Measurements from ENCODE around the gene ZNF514.

Gene ZNF514

GRCh38 chr2:95159690-95160449 is at the start of gene ZNF514:
TSS of gene ZNF514 (minus strand) at chr2:95159848. CDS start at chr2:95153253, 6,595 bp downstream.
- peak; percentile 65 to 79 (median 67) for DNase-seq

DNA sequence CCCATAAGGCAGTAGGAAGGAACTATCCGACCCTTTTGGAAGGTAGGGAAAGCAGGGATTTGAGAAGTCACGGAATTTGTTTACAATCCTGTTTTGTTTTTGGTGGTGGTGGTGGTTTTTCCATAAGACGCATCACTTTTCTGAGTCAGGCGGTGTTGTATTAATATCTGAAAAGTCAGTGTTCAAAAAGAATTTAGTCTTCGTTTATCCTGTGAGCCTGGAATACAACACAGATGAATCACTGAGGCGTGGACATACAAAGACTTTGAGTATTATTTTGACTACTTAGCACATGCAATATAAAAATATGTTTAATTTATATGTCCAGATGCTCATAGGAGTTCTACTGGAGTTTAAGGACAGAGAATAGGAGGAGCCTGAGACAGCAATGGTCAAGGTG is 48.5 kb upstream of the ZNF514 start:
- DNase-seq: no peak

DNA sequence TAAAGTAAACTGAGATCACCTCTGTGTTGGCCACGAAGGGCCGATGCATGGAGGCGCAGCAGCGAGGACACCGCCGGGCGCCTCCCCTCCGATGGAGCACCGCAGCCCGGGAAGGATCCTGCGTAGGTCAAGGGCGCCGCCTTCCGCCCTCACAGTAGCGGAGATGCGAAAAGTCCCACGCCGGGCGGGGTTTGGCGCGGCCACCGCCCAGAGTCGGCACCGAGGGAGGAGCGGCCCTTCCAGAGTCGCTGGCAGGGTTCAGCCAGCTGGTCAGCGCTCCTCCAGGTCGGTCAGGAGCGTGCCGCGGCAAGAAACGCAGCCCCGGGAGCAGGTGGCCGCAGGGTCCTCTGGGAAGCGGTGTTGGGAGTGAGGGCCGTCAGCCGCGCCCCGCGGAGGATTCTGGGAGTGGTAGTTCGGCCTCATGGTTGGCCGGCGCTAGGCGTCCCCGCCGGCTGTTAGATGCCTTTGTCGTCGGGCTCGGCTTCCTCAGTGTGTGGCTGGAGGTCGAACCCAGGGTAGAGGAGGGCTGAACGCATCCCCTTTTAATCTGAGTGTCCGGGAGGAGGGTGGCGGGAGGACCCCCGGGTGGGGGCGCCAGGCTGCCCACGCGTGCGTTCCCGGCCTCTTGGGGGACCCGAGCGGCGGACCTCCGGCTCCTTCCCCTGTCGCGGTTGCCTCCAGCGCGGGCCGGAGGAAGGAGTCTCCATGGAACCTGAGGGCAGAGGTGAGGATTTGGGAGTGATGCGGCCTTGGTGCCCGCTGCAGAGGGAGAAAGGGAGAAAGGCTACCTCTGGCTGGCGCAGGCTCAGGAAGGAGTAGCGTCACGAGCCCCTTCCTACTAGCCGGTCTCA is 47.7 kb upstream of the ZNF514 start, which contains the start of gene ZNF892:
Gene ZNF892, plus strand, starts transcription at position 411 of the 851 bp plus-strand sequence. Its CDS starts 295 bp downstream, at position 706.
- DNase-seq: peak; percentile 88 to 95 (median 93)

GRCh38 chr2:95206096-95206495 is 46.4 kb upstream of the ZNF514 start:
- DNase-seq: peak in 2 of 3 experiments; percentile 3 to 30

GRCh38 chr2:95204396-95204795 is 44.7 kb upstream of the ZNF514 start:
- no peak for DNase-seq

DNA sequence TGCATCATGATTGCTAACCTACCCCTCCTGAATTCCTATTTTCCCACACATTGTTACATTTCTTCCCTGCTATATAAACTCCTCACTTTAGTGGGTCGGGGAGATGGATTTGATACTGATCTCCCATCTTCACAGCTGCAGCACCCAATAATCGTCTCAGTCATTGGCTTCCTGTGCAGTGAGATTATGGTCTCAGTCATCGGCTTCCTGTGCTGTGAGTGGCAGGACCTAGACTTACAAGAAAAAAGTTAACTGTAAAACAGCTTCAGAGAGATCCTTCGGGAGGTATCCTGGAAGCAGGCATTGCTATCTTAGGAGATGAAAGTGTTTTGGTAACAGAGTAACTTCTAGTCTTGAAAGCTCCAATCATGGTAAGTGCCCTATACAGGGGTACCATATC is 44.3 kb upstream of the ZNF514 start:
- no peak for DNase-seq

GRCh38 chr2:95192956-95193355 is 33.3 kb upstream of the ZNF514 start:
- DNase-seq: peak; percentile 11 to 35 (median 14)

DNA sequence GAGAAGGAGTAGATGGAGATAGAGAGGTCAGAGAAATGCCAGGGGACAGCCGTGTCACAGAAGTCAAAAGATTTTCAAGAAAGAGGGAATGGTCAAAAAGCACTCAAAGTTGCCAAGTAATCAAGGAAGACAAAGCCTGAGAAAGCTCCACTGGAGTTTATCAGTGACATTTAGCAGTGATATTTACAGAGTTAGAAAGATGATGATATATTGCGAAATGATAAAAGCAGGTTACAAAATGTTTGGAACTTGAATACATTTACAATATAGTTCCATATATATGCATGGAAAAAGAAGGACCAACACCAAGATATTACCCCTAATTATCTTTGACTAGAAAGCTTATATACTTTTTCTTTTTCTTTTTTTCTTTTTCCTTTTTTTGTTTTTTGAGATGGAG is 26.3 kb upstream of the ZNF514 start:
- DNase-seq: no peak

GRCh38 chr2:95185197-95185596 is 25.5 kb upstream of the ZNF514 start:
- no peak for DNase-seq

GRCh38 chr2:95181774-95182173 is 22.1 kb upstream of the ZNF514 start:
- no peak for DNase-seq

DNA sequence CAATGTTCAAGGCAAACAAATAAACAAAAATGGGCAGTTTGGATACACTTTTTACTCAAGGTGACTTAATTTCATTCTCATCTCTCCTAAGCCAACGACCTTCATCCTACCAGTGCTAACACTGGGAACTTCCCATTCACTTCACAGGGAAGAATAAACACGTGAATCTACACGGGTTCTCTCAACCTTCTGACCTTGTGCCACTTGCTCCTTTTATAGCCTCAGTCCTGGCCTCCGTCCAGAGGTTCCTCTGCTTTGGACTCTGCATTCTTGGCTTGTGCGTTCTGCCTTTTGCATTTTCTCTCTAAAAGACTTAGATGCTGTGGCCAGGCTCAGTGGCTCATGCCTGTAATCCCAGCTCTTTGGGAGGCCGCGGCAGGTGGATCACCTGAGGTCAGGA is 19.8 kb upstream of the ZNF514 start:
- no peak for DNase-seq

GRCh38 chr2:95174031-95174542 is 14.4 kb upstream of the ZNF514 start:
- no peak for DNase-seq

- no peak for DNase-seq
Measured at GRCh38 chr2:95171902-95172301, 12.3 kb upstream of the ZNF514 start.

GRCh38 chr2:95166065-95166763 is 6.6 kb upstream of the ZNF514 start:
- no peak for DNase-seq

DNA sequence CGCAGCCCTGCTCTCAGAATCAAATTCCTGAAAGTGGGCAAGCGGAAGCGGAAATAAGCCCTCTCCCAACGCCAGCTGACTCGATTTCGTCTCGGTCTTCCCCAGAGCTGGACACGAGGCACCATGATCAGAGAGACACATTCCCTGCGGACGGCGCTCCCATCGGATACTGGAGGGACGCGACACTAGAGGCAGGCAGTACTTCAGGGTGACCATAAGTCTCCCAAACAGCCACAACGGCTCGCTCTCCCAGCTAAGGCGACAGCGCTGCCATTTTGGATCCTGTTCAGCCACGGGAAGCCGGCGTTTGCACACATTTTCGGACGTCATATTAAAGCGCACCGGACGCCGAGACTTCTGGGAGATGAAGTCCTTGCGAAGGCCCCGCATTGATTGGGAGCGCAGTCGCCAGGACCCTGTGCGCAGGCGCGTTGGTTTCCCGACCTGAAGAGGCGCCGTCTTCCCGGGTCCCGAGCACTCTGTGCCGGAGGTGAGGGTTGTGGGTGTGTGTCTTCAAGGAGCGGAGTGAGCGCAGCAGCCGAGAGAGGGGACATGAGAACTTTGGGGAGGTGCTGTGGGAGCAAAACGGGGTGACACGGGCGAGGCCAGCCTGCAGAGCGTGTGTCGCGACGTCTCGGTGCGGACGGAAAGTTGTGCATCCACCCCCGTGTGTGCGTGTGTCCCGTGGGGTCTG is 5.9 kb upstream of the ZNF514 start, which contains the start of gene ZNF2:
Gene ZNF2, plus strand, starts transcription at position 439 of the 694 bp plus-strand sequence. CDS start 10,418 bp downstream, outside the sequence.
- DNase-seq: peak; percentile 94 to 99 (median 98)

GRCh38 chr2:95165030-95165370 is 5.4 kb upstream of the ZNF514 start:
- DNase-seq: no peak

DNA sequence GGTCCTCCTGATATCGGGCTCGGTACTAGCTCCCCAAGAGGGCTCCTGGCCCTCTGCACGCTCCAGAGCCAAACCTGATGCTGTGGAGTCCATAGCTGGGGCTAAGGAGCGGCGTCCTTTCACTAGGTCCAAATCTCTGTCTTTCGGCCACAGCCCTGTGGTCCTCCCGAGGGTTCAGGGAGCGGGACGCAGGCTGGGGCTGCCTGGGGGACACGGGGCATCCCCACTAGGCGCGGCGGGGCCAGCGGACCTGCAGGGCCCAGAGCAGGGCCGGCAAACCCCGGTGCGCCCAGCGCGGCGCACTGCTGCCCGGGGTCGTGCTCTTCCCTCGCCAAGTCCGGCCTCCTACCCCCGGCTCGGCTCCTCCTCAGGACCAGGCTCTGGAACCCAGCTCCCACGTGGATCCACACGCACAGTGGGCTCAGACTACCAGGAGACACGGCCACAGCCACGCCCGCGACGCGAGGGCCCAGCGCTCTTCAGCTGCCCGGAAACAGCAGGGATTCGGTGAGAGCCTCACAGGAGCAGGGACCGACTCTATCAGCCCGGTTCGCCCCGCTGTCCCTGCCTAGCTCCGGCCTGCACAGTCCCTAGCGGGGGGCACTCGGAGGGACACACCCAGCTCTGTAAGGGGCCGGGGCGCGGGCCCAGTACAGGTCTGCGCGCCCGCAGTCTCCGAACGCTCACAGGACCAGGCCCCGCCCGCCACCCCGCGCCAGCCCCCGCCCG is 593 bp downstream of the ZNF514 start:
- peak; percentile 12 to 72 (median 66) for DNase-seq

DNA sequence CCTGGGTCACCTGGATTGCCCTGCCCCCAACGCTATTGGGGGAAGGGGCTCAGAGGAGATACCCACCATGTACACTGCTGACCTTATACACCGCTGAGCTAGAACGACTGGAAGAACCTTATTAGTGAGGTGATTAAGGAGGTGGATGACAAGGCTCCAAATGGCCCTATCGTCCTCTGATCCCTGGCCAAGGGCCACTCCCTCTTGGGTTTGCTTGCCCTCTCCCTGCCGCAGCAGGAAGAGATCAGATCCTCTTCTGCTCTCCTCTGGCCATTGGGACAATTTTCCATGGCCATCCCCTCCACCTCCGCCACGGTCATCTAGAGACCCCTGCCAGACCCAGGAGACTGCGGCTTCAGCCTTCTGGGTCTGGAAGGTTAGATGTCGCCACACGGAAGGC is 1.2 kb downstream of the ZNF514 start:
- peak in 1 of 3 experiments; percentile 58 for DNase-seq

DNA sequence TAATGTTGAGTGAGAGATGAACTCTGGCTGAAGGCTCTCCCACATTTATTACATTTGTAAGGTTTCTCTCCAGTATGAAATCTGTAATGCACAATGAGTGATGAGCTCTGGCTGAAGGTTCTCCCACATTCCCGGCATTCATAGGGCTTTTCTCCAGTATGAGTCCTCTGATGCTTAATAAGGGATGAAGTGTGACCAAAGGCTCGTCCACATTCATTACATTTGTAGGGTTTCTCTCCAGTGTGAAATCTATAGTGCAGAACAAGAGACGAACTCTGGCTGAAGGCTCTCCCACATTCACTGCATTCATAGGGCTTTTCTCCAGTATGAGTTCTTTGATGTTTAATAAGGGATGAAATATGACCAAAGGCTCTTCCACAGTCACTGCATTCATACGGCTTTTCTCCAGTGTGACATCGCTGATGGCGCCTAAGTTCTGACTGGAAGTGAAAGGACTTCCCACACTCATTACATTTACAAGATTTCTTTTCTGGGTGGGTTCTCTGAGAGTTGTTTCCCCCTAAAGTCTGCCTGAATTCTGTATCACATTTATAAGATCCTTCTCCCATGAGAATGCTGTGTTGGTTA is 10.2 kb downstream of the ZNF514 start:
- DNase-seq: no peak

GRCh38 chr2:95143838-95144237 is 15.8 kb downstream of the ZNF514 start:
- no peak for DNase-seq

- DNase-seq: no peak
Measured at GRCh38 chr2:95138702-95139101, 20.9 kb downstream of the ZNF514 start.
